ENCODE results near the gene UBE2E2.

Gene UBE2E2

GRCh38 chr3:23202921-23203707, at the start of gene UBE2E2:
Gene UBE2E2 (plus strand): TSS chr3:23203327.
- TF ChIP-seq CTCF (IDR thresholded peaks at IDR 0.05) = no peak

- no peak for TF ChIP-seq CTCF (IDR thresholded peaks at IDR 0.05)
These were observed 49.7 kb upstream of the UBE2E2 start for GRCh38 chr3:23153436-23153835.

- no peak for TF ChIP-seq CTCF (IDR thresholded peaks at IDR 0.05)
These were observed 45.8 kb upstream of the UBE2E2 start for GRCh38 chr3:23157331-23157730.

GRCh38 chr3:23159929-23160328, 43.2 kb upstream of the UBE2E2 start:
- no peak for TF ChIP-seq CTCF (IDR thresholded peaks at IDR 0.05)

- no peak for TF ChIP-seq CTCF (IDR thresholded peaks at IDR 0.05)
These were observed 41.8 kb upstream of the UBE2E2 start for GRCh38 chr3:23161308-23161707.

GRCh38 chr3:23161896-23162570, 41.1 kb upstream of the UBE2E2 start:
- TF ChIP-seq CTCF (IDR thresholded peaks at IDR 0.05) = no peak

GRCh38 chr3:23162934-23163333, 40.2 kb upstream of the UBE2E2 start:
- no peak for TF ChIP-seq CTCF (IDR thresholded peaks at IDR 0.05)

All from LNCAP (cell line).